Cardiac fibroblast (primary cell): ENCODE measurements around the gene ECPAS.

ENCODE experiments used
- DNase-seq, 2 donors: peaks; one replicate each; pipeline versions ENCODE4 v3.0.0 to v3.0.0-alpha.2; 2010; ENCODE audit warnings: low read depth in 2 of 2
- H3K4me3 ChIP-seq, 2 donors: replicated peaks in 1 of 2; 1 replicate in 1 of 2; 2 replicates in 1 of 2; pipeline ENCODE4 v1.5.1; 2011; ENCODE audit warnings: low read depth in 2 of 2, low read length in 2 of 2, mild to moderate bottlenecking in 2 of 2, moderate library complexity in 1 of 2
- CTCF ChIP-seq: IDR thresholded peaks from one replicate; pipeline ENCODE4 v1.5.1; 2011; ENCODE audit warnings: low read depth, mild to moderate bottlenecking, low read length, inconsistent platforms

Gene ECPAS

GRCh38 chr9:111381006-111381405 is 103.2 kb downstream of the ECPAS start:
- H3K4me3 ChIP-seq: no peak overlapping the region
- no peak for DNase-seq
- TF ChIP-seq CTCF: no peak

DNA sequence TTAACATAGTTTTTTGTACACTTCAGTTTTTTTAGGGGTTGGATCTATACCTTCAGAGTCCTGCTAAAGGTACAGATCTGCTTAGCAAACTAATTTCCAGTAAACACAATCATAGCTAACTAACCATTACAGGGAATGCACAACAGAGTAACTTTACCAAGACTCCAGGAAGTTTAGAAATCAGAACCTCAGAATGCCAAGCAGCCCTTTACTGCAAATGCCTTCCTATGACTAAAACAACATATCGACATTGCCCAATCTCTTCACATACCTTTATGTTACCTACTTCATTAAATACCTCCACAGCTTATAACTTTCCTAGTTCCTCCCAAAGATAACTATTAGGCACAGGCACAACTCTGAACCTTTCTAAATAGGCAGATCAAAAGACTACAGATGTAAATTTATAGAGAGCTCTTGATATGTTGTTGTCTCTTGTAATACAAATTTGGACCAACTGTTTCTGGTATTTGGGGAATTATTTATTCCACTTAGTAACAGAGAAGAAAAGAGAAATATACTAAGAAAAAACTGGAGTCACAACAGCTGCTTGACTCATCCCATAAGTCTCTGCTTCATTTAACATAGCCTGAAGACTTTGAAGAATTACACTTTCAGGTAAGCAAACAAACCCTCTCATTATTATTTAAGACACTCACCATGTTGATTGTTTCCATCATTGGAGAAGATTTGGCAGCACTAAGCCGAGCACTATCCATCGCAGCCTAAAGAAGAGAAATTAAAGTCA is 108.2 kb downstream of the ECPAS start:
- no peak overlapping the region for H3K4me3 ChIP-seq
- DNase-seq: peak; percentile 11 to 63
- TF ChIP-seq CTCF: no peak

DNA sequence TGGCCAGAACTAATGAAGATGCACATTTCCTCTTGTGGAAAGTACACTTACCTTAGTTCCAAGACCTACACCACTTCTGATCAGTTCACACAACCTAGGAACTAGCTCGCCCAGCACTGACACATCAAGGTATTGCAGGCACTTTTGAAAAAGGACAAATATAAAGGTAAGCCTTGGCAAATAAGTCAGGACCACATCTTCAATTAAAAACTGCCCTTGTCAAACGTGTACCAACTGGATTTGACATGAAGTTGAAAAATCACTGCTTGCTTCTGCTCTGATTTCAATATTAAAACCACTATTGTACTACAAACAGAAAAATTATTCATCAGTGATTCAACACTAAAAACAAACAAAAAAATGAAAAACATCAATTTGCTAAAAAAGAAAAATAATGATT is 109.1 kb downstream of the ECPAS start:
- H3K4me3 ChIP-seq: no peak overlapping the region
- TF ChIP-seq CTCF: no peak
- peak in 1 of 2 donors; percentile 15 for DNase-seq

GRCh38 chr9:111372297-111372696 is 111.9 kb downstream of the ECPAS start:
- no peak overlapping the region for H3K4me3 ChIP-seq
- no peak for DNase-seq
- TF ChIP-seq CTCF: no peak

- no peak overlapping the region for H3K4me3 ChIP-seq
- no peak for TF ChIP-seq CTCF
- DNase-seq: no peak
Measured at GRCh38 chr9:111366978-111367377, 117.2 kb downstream of the ECPAS start.

DNA sequence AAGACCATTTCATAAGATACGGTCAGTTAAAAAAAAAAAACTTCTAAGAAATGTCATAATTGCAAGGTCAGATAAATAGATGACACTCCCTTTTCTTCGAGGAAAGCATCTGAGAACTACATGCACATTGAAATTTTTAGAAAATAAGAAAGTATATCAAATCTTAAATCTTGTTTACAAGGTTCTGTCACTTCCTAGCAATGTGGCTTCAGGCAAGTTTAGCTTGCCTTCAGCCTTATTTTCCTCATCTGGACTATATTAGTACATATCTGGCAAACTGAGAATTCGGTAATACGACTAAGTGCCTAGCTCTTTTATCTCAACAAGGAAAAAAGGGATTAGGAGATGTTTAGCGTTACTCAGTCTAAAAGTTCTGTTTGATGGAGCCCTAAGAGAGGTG is 121.7 kb downstream of the ECPAS start:
- no peak for DNase-seq
- TF ChIP-seq CTCF: no peak
- H3K4me3 ChIP-seq: no peak overlapping the region

DNA sequence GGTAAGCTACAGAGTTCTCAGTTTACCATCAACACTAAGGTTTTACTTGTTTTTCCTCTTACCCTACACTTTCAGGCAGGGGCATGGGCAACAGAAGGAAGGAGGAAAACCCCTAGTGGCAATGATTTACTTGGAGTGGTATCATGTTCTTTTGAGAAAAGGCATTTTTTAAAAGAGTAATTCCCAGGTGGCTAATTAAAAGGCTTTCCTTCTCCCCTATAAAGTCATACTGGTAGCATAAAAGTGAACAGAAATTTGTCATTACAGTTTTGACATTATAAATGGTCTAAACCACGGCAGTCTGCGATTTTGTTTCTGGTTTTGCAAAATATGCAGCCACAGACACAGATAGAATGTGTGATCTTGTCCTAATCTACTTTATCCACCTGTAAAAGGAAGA is 123.3 kb downstream of the ECPAS start:
- TF ChIP-seq CTCF: no peak
- H3K4me3 ChIP-seq: no peak overlapping the region
- DNase-seq: no peak
